Muscle layer of duodenum (tissue), 2 donors: Measurements from ENCODE around the gene RAB31.

Experiments
- H3K27ac ChIP-seq: one replicate; pipeline ENCODE4 v1.7.0; 2013; ENCODE audit warnings: mild to moderate bottlenecking, low read length
- H3K27me3 ChIP-seq: one replicate; pipeline ENCODE4 v1.7.0; 2013; ENCODE audit warnings: low read depth, mild to moderate bottlenecking, control low read depth, low read length
- H3K36me3 ChIP-seq, 2 donors: one replicate each; pipeline ENCODE4 v1.7.0; 2013; ENCODE audit warnings: low read length in 2 of 2, control low read depth in 1 of 2, mild to moderate bottlenecking in 1 of 2; ENCODE audit not compliant: insufficient read depth in 2 of 2, control insufficient read depth in 1 of 2
- H3K4me1 ChIP-seq, 2 donors: one replicate each; pipeline ENCODE4 v1.7.0; 2013; ENCODE audit warnings: low read length in 2 of 2, mild to moderate bottlenecking in 2 of 2, control low read depth in 1 of 2, moderate library complexity in 1 of 2; ENCODE audit not compliant: insufficient read depth in 2 of 2, control insufficient read depth in 1 of 2
- H3K4me3 ChIP-seq, 2 donors: one replicate each; pipeline ENCODE4 v1.7.0; 2013; ENCODE audit warnings: low read length in 2 of 2, low read depth in 1 of 2, mild to moderate bottlenecking in 1 of 2
- H3K9me3 ChIP-seq, 2 donors: one replicate each; pipeline ENCODE4 v1.7.0; 2013; ENCODE audit warnings: low read length in 2 of 2, control low read depth in 1 of 2, mild to moderate bottlenecking in 1 of 2; ENCODE audit not compliant: control insufficient read depth in 1 of 2
- donor health status: healthy.

RAB31 gene

DNA sequence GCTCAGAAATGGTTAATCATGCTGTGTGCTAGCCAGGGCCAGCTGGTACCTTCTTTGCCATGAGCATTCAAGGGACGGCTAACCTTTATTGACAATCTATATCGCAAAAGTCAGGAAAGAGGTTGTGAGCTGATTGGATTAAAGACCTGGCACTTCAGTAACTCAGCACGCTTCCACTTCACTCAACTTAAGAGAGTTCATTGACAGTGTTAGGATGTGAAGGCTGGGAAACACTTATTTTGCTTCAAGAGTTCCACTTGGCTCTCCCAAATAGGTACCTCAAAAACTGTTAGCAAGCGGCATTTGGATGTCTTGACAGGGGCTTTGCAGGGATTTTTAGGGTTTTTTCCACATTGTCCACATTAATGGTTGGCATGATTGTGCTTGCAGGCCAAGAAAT is 152.6 kb downstream of the RAB31 start:
- Histone ChIP-seq H3K27me3 (no peaks in the 10 kb centered on the region), H3K9me3 (no peaks in the 10 kb centered on the region), H3K27ac (no peak overlapping the region), H3K36me3 (peaks cover 0 to 9% of the 10 kb centered on the region in 2 donors), H3K4me1 (peaks cover 0 to 9% of the 10 kb centered on the region in 2 donors), H3K4me3 (no peak overlapping the region)

DNA sequence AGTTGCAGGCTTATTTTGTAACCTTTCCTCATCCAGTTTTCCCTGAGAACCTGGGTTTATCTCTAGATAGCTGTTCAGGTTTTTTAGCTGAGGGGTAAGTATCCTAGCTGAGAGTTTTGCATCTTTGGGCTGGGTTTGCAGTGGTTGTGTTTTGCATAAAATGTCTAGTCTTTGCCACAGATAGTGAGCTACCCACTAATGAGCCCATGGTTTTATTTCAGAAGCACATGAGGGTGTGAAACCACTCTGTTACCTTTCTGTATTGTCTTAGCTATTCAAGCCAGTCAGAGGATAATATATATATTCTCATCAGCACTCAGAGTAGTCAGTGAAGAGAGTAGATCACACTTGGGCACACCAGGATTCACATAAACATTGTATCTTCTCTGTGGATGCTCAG is 153.1 kb downstream of the RAB31 start:
- no peaks in the 10 kb centered on the region for H3K27me3 ChIP-seq
- H3K9me3 ChIP-seq, result no peaks in the 10 kb centered on the region
- peaks cover 0 to 9% of the 10 kb centered on the region in 2 donors for H3K36me3 ChIP-seq
- peaks cover 0 to 5% of the 10 kb centered on the region in 2 donors for H3K4me1 ChIP-seq
- H3K27ac ChIP-seq, result no peak overlapping the region
- H3K4me3 ChIP-seq, result no peak overlapping the region

DNA sequence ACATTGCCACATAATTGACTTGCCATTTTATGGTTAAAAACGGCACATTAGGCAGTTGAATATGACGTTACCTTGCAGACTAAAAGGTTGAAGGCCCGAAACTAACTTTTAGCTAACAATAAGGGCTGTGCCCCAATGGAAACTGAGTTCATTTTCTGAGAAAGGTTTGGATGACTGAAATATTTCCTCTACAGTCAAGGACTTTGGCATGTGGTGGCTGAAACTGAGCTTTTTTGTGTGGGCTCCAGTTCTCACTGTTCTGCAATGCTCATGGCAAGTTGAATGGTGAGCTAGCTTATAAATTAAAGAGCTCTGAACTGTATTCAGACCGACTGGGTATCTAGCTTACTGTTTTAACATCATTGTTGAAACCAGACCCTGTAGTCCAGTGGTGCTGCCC is 153.8 kb downstream of the RAB31 start:
- H3K27ac ChIP-seq, result no peak overlapping the region
- peaks cover 0 to 9% of the 10 kb centered on the region in 2 donors for H3K36me3 ChIP-seq

DNA sequence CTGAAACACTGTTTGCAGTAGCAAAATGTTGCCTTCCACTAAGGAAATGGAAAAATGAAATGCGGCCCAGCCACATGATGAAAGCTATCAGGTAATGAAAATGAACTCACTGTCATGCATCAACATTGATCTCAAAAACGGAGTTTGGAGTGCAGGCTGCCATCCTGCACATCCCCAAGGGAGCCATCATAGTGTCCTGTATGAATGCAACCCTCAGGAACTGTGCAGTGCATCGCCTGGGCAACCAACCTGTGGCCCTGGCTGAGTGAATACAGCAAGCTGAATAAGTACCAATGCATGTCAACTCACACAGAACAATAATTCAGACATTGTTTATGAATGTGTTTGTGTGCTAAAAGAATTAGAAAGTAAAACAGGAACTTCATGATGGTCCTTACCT is 154.6 kb downstream of the RAB31 start:
- peaks cover 0 to 9% of the 10 kb centered on the region in 2 donors for H3K36me3 ChIP-seq
- no peak overlapping the region for H3K27ac ChIP-seq
- no peaks in the 10 kb centered on the region for H3K9me3 ChIP-seq
- H3K4me3 ChIP-seq, result no peak overlapping the region
- no peaks in the 10 kb centered on the region for H3K27me3 ChIP-seq
- no peaks in the 10 kb centered on the region for H3K4me1 ChIP-seq

More for the DNA sequence above, 153.8 kb downstream of the RAB31 start:
- no peak overlapping the region for H3K4me3 ChIP-seq
- no peaks in the 10 kb centered on the region for H3K4me1 ChIP-seq
- H3K9me3 ChIP-seq, result no peaks in the 10 kb centered on the region
- H3K27me3 ChIP-seq, result no peaks in the 10 kb centered on the region

DNA sequence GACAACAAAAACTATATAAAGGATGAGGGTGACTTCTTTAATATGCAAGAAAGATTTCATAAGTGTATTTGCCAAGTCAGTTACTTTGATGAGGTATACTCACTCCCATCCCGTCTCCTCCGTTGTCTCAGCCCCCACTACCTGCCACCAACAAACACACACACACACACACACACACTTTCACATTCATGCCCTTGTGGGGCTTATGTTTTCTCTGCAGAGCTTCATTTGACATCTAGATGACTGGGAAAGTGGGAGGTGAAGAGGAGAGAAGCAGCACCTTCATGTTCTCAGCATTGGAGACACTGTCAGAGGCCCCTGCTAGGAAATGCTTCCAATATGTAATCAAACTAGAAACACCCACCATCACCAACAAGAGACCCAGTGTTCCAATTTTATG is 155.2 kb downstream of the RAB31 start:
- Histone ChIP-seq H3K36me3 (peaks cover 0 to 9% of the 10 kb centered on the region in 2 donors), H3K27ac (no peak overlapping the region), H3K9me3 (no peaks in the 10 kb centered on the region), H3K4me1 (no peaks in the 10 kb centered on the region), H3K4me3 (no peak overlapping the region), H3K27me3 (no peaks in the 10 kb centered on the region)

DNA sequence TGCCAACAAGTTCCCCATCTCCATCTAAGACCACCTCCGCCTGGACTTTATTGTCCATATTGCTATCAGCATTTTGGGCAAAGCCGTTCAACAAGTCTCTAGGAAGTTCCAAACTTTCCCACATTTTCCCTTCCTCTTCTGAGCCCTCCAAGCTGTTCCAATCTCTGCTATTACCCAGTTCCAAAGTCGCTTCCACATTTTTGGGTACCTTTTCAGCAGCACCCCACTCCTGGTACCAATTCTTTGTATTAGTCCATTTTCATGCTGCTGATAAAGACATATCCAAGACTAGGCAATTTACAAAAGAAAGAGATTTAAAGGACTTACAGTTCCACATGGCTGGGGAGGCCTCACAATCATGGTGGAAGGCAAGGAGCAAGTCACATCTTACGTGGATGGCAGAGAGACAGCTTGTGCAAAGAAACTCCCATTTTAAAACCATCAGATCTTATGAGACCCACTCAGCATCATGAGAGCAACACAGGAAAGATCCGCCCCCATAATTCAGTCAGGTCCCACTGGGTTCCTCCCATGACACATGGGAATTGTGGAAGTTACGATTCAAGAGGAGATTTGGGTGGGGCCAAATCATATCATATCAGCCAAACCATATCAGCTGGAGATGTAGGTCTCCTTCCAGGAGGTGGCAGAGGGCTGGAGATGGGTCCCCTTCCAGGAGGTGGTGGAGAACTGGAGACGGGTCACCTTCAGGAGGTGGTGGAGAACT is 157.8 kb downstream of the RAB31 start:
- Histone ChIP-seq H3K27me3 (no peaks in the 10 kb centered on the region), H3K9me3 (no peaks in the 10 kb centered on the region), H3K27ac (no peak overlapping the region), H3K4me1 (peaks cover 0 to 5% of the 10 kb centered on the region in 2 donors), H3K4me3 (no peak overlapping the region), H3K36me3 (no peaks in the 10 kb centered on the region)

DNA sequence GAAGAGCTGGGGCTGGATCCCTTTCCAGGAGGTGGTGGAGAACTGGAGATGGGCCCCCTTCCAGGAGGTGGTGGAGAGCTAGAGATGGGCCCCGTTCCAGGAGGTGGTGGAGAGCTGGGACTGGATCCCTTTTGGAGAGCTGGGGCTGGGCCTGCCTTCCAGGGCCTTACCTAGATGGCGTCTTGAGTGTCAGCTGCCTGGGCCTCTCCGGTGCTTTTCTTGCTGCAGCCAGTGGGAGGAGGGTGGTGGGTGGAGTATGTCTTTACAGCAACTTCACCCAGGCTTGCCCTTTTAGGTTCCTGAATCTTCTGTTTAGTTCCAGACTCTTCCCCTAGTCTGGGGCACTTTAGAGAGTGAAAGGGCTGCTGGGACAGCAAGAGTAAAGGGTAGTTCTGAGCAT is 158.5 kb downstream of the RAB31 start:
- no peak overlapping the region for H3K4me3 ChIP-seq
- H3K4me1 ChIP-seq, result peaks cover 0 to 5% of the 10 kb centered on the region in 2 donors
- H3K27me3 ChIP-seq, result no peaks in the 10 kb centered on the region
- H3K36me3 ChIP-seq, result no peaks in the 10 kb centered on the region
- no peak overlapping the region for H3K27ac ChIP-seq
- H3K9me3 ChIP-seq, result no peaks in the 10 kb centered on the region

DNA sequence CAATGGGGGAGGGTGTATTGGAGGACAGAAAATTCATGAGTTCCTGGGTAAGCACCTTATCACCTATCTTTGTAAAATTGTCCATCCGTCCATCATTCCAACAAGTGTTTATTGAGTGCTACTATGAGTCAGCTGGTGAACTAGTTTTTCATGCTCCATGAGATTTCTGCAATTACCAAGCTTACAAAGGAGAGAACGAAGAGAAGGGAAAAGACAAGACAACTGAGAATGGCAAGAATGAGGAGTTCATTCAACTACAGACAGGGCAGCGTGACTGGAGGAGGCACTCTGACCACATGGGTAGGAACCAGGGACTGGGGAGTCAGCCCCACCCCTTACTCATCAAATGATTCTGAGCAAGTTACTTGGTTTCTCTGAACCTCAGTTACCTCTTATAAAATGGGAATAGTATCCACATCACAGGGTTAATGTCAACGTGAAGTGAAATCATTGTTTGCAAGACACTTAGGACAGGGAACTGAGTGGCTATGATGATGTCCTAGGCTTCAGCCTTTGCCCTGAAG is 159.0 kb downstream of the RAB31 start:
- no peaks in the 10 kb centered on the region for H3K9me3 ChIP-seq
- H3K27me3 ChIP-seq, result no peaks in the 10 kb centered on the region
- H3K27ac ChIP-seq, result no peak overlapping the region
- peaks cover 0 to 5% of the 10 kb centered on the region in 2 donors for H3K4me1 ChIP-seq
- no peak overlapping the region for H3K4me3 ChIP-seq
- no peaks in the 10 kb centered on the region for H3K36me3 ChIP-seq

DNA sequence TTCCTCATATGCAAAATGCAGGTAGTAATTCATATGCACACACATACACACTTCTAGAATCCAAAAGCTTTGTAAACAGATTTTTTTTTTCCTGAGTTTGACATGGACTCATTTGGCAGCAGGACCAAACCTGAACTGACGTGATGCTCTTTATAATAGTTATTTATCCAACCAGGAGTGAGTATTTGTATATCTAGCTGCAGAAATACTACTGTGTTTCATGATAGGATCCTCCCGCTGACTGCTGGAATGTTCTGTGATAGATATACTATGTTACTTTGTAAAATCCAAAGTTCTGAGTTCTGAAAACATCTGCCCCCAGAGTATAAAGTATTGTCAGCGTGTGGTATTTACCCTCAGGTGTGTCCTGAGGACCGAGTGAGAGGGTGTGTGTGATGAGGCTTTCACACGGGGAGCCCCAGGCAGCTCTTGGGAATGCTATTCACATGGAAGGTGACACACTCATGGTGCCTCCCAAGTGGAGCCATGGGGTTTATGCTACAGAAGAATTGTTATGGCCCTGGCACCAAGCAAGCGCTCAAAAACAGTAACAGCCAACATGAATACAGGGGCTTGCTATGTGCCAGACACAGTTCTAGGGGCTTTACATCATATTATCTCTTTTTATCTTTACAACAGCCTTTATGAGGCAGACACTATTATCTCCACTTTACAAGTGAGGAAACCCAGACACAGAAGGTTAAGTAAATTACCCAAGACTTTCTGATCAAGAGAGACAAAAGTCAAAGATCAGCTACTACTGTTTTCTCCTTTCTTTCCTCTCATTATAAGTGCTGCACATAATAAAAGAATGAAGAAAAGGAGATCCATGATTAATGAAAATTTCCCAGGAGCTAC is 161.0 kb downstream of the RAB31 start:
- no peaks in the 10 kb centered on the region for H3K36me3 ChIP-seq
- no peak overlapping the region for H3K27ac ChIP-seq
- H3K27me3 ChIP-seq, result no peaks in the 10 kb centered on the region
- no peak overlapping the region for H3K4me3 ChIP-seq
- peaks cover 0 to 5% of the 10 kb centered on the region in 2 donors for H3K4me1 ChIP-seq
- H3K9me3 ChIP-seq, result no peaks in the 10 kb centered on the region

DNA sequence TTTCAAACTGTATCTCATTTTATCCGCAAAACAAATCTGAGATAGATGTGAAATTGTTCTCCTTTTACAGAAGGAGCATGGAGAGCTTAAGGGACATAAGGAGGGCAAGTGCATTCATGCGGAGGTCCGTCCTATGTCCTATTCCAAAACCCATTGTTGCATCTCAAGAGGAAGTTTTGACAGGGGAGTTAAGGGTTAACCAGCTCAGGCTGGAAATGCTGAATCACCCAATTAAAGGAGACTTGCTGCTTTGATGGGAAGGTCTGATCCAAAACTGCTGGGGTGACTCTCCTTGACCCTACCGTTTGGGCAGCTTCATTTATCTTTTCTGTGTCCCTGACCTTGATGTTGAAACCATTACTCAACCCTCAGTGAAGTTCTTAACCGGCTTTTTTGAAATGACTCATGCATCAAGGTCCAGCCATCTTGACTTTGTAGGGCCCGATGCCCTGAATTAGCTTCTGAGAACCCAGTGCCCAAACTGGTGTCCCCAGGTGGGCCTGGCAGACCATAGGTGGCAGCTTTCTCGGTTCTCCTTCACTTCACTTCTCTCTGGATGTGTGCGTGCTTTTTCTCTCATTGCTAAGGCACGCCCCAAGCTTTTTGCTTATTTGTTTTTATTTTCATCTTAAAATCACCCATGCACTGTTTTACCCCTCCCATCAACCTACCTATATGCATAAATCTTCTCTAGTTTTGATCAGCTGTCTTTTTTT is 161.8 kb downstream of the RAB31 start:
- no peak overlapping the region for H3K27ac ChIP-seq
- H3K36me3 ChIP-seq, result no peaks in the 10 kb centered on the region

DNA sequence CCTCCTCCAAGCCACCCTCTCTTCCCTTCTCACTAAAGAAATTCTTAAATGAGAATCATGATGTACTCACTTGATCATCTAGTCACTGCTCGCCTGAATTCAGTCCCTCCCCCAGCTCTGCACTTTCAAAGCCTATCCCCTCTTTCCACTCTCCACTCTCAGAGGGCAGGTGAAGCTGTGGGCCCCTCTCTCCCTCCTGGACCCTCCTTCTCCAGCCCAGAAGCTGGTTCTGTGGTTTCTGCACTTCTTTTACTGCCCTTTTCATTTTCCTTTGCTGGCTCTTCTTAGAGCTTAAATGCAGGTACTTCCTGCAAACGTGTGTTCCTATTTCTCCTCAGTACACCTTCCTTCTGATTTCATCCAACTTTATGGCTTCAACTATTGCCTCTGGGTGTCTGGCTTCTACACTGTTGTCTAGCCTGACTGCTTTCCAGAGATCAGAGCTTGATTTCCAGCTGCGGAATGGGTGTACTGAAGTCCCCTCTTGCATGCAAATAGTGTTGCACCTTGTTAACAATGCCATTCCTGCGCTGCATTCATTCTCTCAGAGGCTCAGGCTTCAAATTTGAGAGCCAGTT is 162.4 kb downstream of the RAB31 start:
- H3K27ac ChIP-seq, result no peak overlapping the region
- no peaks in the 10 kb centered on the region for H3K9me3 ChIP-seq
- peaks cover 0 to 5% of the 10 kb centered on the region in 2 donors for H3K4me1 ChIP-seq
- H3K27me3 ChIP-seq, result no peaks in the 10 kb centered on the region
- no peak overlapping the region for H3K4me3 ChIP-seq
- no peaks in the 10 kb centered on the region for H3K36me3 ChIP-seq

More for the DNA sequence above, 161.8 kb downstream of the RAB31 start:
- Histone ChIP-seq H3K9me3 (no peaks in the 10 kb centered on the region), H3K4me1 (peaks cover 0 to 5% of the 10 kb centered on the region in 2 donors), H3K27me3 (no peaks in the 10 kb centered on the region), H3K4me3 (no peak overlapping the region)
